Subcutaneous adipose tissue (tissue), 4 donors: ENCODE results near the gene VAMP1. TPM values are rescaled to one million over a fixed set of nuclear protein-coding genes. Genes with fewer than 3 reads are reported as not detected.

ENCODE experiments used
- total RNA-seq, 4 donors: library from RNA; depleted of rRNA; stranded (reverse); fragments of >200 nt; gene quantifications; one replicate each; pipeline ENCODE4 v1.1.0, GENCODE V29; 2016
- TF ChIP-seq, protein P1 (sequence below): fragments of 450-650 bp; IDR thresholded peaks from one replicate; pipeline ENCODE4 v1.5.1; 2016; ENCODE audit warnings: low read depth, mild to moderate bottlenecking, control low read depth, antibody characterized with exemption, moderate library complexity

VAMP1 gene
- total RNA-seq, 4 donors from 2014 or later, result 0.82 to 12.8 (median 5.0) TPM

DNA sequence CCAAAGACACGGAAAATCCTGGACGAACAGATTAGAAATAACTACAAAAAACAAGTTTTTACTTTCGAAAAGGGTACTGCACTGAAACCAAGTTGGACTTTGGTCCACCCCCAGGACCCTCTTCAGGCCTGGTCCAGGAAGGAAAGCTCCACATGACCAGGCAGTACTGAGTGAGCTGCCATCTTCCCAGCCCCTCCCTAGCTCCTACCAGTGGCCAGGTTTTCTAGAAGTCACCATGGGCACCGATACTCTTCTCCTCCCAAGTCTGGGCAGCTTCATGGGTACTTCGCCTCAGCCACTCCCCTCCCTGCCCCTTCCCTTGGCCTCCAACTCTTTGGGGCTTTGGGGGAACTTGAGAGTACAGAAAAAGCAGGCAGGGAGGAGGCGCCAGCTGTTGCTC lies 6.6 kb downstream of the VAMP1 start:
- TF ChIP-seq, protein P1, sequence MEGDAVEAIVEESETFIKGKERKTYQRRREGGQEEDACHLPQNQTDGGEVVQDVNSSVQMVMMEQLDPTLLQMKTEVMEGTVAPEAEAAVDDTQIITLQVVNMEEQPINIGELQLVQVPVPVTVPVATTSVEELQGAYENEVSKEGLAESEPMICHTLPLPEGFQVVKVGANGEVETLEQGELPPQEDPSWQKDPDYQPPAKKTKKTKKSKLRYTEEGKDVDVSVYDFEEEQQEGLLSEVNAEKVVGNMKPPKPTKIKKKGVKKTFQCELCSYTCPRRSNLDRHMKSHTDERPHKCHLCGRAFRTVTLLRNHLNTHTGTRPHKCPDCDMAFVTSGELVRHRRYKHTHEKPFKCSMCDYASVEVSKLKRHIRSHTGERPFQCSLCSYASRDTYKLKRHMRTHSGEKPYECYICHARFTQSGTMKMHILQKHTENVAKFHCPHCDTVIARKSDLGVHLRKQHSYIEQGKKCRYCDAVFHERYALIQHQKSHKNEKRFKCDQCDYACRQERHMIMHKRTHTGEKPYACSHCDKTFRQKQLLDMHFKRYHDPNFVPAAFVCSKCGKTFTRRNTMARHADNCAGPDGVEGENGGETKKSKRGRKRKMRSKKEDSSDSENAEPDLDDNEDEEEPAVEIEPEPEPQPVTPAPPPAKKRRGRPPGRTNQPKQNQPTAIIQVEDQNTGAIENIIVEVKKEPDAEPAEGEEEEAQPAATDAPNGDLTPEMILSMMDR, result no peak

DNA sequence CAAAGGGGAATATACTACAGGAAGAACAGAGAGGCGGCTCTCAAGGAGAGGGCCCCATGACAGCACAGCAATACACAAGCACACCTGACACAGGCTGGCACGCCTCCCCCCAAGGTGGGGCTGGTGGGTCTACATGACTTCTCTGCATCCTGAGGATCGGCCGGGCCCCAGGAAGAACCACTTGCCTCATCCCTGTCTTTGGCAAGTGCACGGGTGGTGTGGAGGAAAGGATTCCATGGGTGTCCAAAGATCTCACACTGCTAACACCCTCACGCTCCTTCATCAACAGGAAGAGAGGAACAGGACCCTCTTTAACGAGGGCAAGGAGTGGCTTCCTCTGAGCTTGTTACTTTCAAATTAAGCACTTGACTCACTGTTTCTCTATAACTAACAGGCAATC lies 7.3 kb downstream of the VAMP1 start:
- TF ChIP-seq, protein P1, result no peak

DNA sequence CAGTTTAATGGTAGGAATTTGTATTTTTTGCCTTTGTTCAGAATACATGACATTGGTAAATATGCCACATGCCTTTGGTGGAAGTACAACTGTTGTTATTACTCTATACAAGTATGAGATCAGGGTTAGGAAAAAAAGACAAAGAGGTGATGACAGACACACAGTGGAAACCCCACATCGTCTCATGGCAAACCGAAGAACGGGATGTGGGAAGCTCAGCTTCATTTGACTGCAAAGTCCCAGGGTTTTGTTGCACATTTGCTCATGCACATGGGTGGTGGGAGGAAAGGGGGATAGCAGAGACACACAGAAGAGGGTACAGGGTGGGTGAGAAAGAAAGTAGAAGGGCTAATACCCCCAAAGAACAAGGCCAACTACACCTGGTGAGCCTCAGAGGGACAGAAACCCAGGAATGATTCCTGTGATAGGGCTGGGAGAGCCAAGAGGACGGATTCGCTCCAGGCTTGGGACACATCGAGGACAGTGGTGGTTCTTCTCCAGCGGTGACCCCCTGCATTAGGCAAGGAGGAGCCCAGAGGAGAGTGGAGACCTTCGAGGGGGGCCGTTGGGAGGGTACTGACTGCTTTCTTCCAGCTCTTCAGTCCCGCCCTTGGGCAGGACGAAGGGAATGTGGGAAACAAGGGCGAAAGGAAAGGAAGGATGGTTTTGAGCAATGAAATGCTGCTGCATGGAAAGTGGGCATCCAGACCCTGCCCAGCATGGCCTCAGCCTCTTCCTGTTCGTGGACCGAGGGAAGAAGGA lies 8.1 kb downstream of the VAMP1 start:
- TF ChIP-seq, protein P1, result no peak

DNA sequence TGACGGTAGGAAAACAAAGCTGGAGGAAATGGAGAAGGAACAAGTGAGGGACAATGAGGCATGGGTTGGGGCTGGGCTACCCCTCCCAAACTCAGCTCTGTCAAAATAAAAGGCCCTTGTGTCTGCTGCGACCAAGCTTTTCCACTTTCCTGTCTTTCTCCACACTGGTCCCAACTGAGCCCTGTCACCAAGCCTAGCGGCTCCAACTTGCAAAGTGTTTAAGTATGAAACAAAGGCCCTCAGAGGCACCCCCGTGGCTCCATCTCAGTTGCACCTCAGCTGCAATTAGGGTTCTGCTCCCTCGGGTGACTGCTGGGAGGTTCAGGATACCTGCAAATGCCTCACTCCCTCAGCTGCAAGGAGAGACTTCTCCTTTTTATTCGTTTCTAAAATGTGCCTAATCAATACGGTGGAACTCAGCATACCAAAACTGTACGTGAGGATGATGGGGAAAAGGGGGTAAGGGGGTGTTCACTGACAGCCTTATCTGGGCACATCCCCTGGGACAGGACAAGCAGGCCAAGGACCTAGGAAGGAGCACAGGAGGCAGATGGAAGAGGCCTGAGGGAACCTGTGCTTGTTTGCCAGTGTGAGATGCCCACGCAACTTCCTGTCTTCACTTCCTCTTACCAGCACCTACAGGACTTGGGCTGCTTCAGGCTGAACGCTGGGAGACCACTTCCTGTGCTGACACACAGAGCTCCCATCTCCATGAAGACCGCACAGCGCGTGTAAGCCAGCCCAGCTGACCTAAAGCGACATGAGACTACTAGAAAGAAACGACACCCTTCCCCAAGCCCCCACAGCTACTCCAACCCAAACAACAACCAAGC lies 8.9 kb downstream of the VAMP1 start:
- TF ChIP-seq, protein P1, result no peak

DNA sequence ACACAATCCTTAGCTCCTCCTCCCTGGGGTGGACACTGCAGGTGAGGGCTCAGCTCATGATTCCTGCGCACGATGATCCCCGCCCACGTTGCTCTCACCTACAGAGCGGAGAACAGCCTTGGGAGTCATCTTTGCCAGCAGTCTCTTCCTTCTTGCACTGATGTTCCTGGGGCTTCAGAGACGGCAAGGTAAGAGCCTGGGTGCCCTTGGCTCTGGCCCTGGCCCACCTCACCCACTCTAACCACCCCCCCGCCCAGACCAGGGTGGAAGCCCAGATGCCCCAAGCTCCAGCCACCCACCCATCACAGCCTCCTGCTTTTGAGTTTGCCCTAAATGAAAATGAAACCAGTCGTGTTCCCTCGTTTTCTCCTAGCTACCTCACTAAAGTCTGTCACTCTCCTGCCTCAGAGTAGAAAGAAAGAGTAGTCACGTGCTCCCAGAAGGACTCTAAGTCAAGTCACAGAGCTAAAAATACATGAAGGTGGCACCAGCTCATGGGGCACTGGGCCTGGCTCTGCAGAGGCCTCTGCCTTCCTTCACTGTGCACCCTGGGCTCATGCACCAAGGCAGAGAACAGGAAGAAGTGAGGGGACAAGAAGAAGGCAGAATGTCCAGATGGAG lies 9.6 kb downstream of the VAMP1 start:
- TF ChIP-seq, protein P1, result no peak

DNA sequence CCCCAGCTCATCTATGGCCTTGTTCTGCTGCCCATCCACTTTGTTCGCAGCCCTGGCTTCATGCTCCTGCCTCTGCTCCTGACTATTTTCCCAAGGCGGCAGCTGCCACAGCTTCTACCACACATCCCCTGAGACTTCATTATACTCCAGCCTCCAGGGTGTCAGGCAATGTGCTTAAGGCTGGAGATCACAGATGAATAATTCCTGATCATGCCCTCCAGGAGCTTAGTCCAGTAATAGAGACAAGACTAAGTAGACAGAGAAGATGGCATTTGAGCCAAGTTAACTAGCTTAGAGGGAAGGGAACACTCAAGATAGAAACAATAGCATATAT lies 11.5 kb downstream of the VAMP1 start:
- TF ChIP-seq, protein P1, result no peak

DNA sequence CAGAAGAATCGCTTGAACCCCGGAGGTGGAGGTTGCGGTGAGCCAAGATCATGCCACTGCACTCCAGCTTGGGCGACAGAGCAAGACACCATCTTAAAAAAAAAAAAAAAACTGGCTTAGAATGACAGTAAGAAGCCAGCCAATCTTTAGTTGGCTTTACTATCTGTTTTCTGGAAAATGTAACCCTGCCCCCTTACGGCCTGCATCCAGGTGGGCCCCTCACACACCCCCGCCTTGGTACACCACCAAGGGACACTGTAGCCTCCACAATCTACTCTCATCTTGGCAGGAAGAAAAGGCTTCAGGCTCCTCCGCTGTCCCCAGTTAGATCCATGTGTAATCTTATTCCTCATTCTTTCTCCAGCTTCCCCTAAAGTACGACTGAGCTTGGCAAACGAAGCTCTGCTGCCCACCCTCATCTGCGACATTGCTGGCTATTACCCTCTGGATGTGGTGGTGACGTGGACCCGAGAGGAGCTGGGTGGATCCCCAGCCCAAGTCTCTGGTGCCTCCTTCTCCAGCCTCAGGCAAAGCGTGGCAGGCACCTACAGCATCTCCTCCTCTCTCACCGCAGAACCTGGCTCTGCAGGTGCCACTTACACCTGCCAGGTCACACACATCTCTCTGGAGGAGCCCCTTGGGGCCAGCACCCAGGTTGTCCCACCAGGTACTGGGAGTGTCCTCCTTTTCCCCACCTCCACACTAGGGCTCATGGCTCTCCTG lies 12.0 kb downstream of the VAMP1 start:
- TF ChIP-seq, protein P1, result no peak
